HG03439 (cell line): ENCODE measurements around the gene ZNF66.
"Not testable (repeated sequence)": the region's sequence is repeated elsewhere in the genome, so short reads cannot be mapped to it uniquely, and the experiment has no call there.

Experiments
- ATAC-seq: cut with Tn5 transposase; IDR thresholded peaks from one replicate; pipeline ENCODE4 v1.9.1; 2021; ENCODE audit warnings: mild to moderate bottlenecking, moderate library complexity; ENCODE audit not compliant: unreplicated experiment

The ZNF66 gene

GRCh38 chr19:20776083-20777076, at the start of gene ZNF66:
ZNF66 (plus strand) TSS chr19:20776304; CDS start chr19:20776448, 144 bp downstream.
- ATAC-seq = peak; percentile 97

GRCh38 chr19:20750169-20750568, 25.9 kb upstream of the ZNF66 start:
- not testable (repeated sequence) for ATAC-seq

GRCh38 chr19:20752291-20752690, 23.8 kb upstream of the ZNF66 start:
- not testable (repeated sequence) for ATAC-seq

GRCh38 chr19:20769225-20769736, 6.8 kb upstream of the ZNF66 start:
- not testable (repeated sequence) for ATAC-seq

- ATAC-seq = no peak
These were observed 11.7 kb downstream of the ZNF66 start for GRCh38 chr19:20787786-20788185.

- ATAC-seq = no peak
These were observed 15.7 kb downstream of the ZNF66 start for GRCh38 chr19:20791806-20792205.

- not testable (repeated sequence) for ATAC-seq
These were observed 30.5 kb downstream of the ZNF66 start for GRCh38 chr19:20806311-20807262.

GRCh38 chr19:20840371-20840770, 64.3 kb downstream of the ZNF66 start:
- ATAC-seq = no peak
